Naive thymus-derived CD4-positive, alpha-beta T cell (primary cell): ENCODE data around the gene TNRC6C. TPM values are rescaled to one million over a fixed set of nuclear protein-coding genes. Genes with fewer than 3 reads are reported as not detected.

Source experiments
- ATAC-seq: fragments of 150-1000 bp; cut with Tn5 transposase; 2 replicates; pipeline ENCODE4 v1.10.0; 2021; ENCODE audit warnings: mild to moderate bottlenecking, moderate library complexity
- CTCF ChIA-PET: fragments of 350-600 bp; sonication (Branson Sonifier 250); formaldehyde crosslinking; loops from one replicate; lab custom pipeline; 2021; ENCODE audit warnings: antibody characterized with exemption; lab: Charles Lee
- POLR2A ChIA-PET: fragments of 350-600 bp; sonication (Branson Sonifier 250); formaldehyde crosslinking; loops from one replicate; lab custom pipeline; 2021; ENCODE audit warnings: antibody characterized with exemption, inconsistent platforms; lab: Charles Lee
- DNase-seq, 9 donors: peaks; one replicate each; pipeline versions ENCODE4 v3.0.0 to v3.0.0-alpha.2; 2020 to 2022; ENCODE audit warnings: mixed read lengths in 1 of 9
- H3K27ac ChIP-seq: one replicate; pipeline ENCODE4 v1.7.0; 2013; ENCODE audit warnings: mild to moderate bottlenecking, low read depth, low read length, moderate library complexity
- H3K27me3 ChIP-seq, 2 donors: one replicate each; pipeline ENCODE4 v1.7.0; 2013; ENCODE audit warnings: low read length in 2 of 2, mild to moderate bottlenecking in 2 of 2, moderate library complexity in 2 of 2; ENCODE audit not compliant: control insufficient read depth in 2 of 2, insufficient read depth in 2 of 2
- H3K36me3 ChIP-seq, 3 experiments: 1 replicate in 2 of 3; 2 replicates in 1 of 3; pipeline ENCODE4 v1.7.0; 2013; ENCODE audit warnings: low read length in 3 of 3, mild to moderate bottlenecking in 3 of 3, moderate library complexity in 1 of 3; ENCODE audit not compliant: insufficient read depth in 3 of 3, control insufficient read depth in 2 of 3
- H3K4me1 ChIP-seq, 2 donors: one replicate each; pipeline ENCODE4 v1.7.0; 2013; ENCODE audit warnings: low read length in 2 of 2, mild to moderate bottlenecking in 2 of 2, moderate library complexity in 1 of 2; ENCODE audit not compliant: control insufficient read depth in 2 of 2, insufficient read depth in 2 of 2
- H3K4me3 ChIP-seq: 2 replicates; pipeline ENCODE4 v1.7.0; 2013; ENCODE audit warnings: mild to moderate bottlenecking, low read length
- H3K9me3 ChIP-seq, 3 experiments: 1 replicate in 2 of 3; 2 replicates in 1 of 3; pipeline ENCODE4 v1.7.0; 2013; ENCODE audit warnings: low read length in 3 of 3; ENCODE audit not compliant: control insufficient read depth in 2 of 3
- H3K27ac Mint-ChIP-seq, 9 donors: one replicate each; pipeline ENCODE4 v1.8.0; 2020 to 2022; ENCODE audit warnings: mixed read lengths in 9 of 9, mild to moderate bottlenecking in 8 of 9, moderate library complexity in 5 of 9, inconsistent platforms in 2 of 9
- H3K27me3 Mint-ChIP-seq, 5 donors: one replicate each; pipeline ENCODE4 v1.8.0; 2021 to 2022; ENCODE audit warnings: mixed read lengths in 5 of 5, mild to moderate bottlenecking in 1 of 5
- H3K36me3 Mint-ChIP-seq, 5 donors: one replicate each; pipeline ENCODE4 v1.8.0; 2020 to 2022; ENCODE audit warnings: mixed read lengths in 5 of 5, mild to moderate bottlenecking in 3 of 5, inconsistent platforms in 1 of 5
- H3K4me1 Mint-ChIP-seq, 7 donors: one replicate each; pipeline ENCODE4 v1.8.0; 2020 to 2022; ENCODE audit warnings: mixed read lengths in 7 of 7, mild to moderate bottlenecking in 3 of 7, inconsistent platforms in 1 of 7
- H3K4me3 Mint-ChIP-seq, 10 donors: one replicate each; pipeline ENCODE4 v1.8.0; 2020 to 2022; ENCODE audit warnings: mild to moderate bottlenecking in 10 of 10, mixed read lengths in 10 of 10, moderate library complexity in 6 of 10, inconsistent platforms in 2 of 10
- H3K9me3 Mint-ChIP-seq, 11 donors: one replicate each; pipeline ENCODE4 v1.8.0; 2020 to 2022; ENCODE audit warnings: mixed read lengths in 11 of 11, mild to moderate bottlenecking in 4 of 11, inconsistent platforms in 1 of 11, moderate library complexity in 1 of 11
- intact Hi-C, 2 donors: fragments of 100-400 bp; cut with micrococcal nuclease; formaldehyde crosslinking; loops; one replicate each; pipeline ENCODE4 v1.15.1; 2023
- polyA plus RNA-seq, 2 donors: library from polyadenylated mRNA; unstranded; fragments of 300-500 nt; fragmentation: Illumina TruSeq; gene quantifications; one replicate each; pipeline ENCODE4 v1.2.3, GENCODE V29; 2021
- total RNA-seq, 6 experiments: library from RNA in 5 of 6; stranded (reverse) in 5 of 6; gene quantifications; 1 replicate in 5 of 6; 2 replicates in 1 of 6; pipeline ENCODE4 v1.2.3 and lab custom pipeline; 2021 to 2026

TNRC6C gene
- total and polyA plus RNA-seq, 7 experiments from 2014 or later, result 7.4 to 133 (median 73.4) TPM

GRCh38 chr17:78117027-78117981 lies 158.8 kb downstream of the TNRC6C start:
- Histone ChIP-seq H3K4me3 (no peak overlapping the region), H3K9me3 (no peaks in the 10 kb centered on the region), H3K36me3 (peaks cover 11 to 84% (median 29%) of the 10 kb centered on the region in 3 experiments), H3K27me3 (no peaks in the 10 kb centered on the region), H3K27ac (peak overlapping the region; percentile 44), H3K4me1 (peaks cover 42 to 57% of the 10 kb centered on the region in 2 donors)
- H3K36me3 Mint-ChIP-seq, result peaks cover 3 to 37% (median 15%) of the 10 kb centered on the region in 5 donors
- H3K4me3 Mint-ChIP-seq, result peak overlapping the region in 7 of 10 donors; percentile 4 to 93 (median 42)
- peaks cover 42 to 74% (median 51%) of the 10 kb centered on the region in 7 donors for H3K4me1 Mint-ChIP-seq
- H3K9me3 Mint-ChIP-seq, result peaks cover 0 to 14% (median 0%) of the 10 kb centered on the region in 11 donors
- peak overlapping the region; percentile 38 to 87 (median 77) for H3K27ac Mint-ChIP-seq
- intact Hi-C loops, result loop anchor here in 1 of 2 donors (1.0 kb wide), 1 partner anchor 17 kb away; no protein-coding TSS in a partner anchor
- ChIA-PET CTCF (interaction anchor here (0.5 to 5.8 kb wide), 5 partner anchors 13 to 66 kb away, joined by 3 to 59 read pairs (median 5); no protein-coding TSS in a partner anchor), POLR2A (interaction anchor here (0.6 to 25.2 kb wide), 9 partner anchors 9 to 159 kb away, joined by 3 to 898 read pairs (median 5); partner anchors contain the start of genes C17orf99, TMC6, TMC8 and TNRC6C)
- H3K27me3 Mint-ChIP-seq, result no peaks in the 10 kb centered on the region
- DNase-seq (peak in 1 of 9 donors; percentile 39), ATAC-seq (no peak)

- DNase-seq (peak in 2 of 9 donors; percentile 8 to 14), ATAC-seq (no peak)
- H3K27me3 Mint-ChIP-seq, result no peaks in the 10 kb centered on the region
- H3K27me3 ChIP-seq, result no peaks in the 10 kb centered on the region
- peak overlapping the region in 2 of 10 donors; percentile 77 to 93 for H3K4me3 Mint-ChIP-seq
- H3K4me3 ChIP-seq, result no peak overlapping the region
- peaks cover 2 to 41% (median 17%) of the 10 kb centered on the region in 5 donors for H3K36me3 Mint-ChIP-seq
- peaks cover 0 to 8% (median 0%) of the 10 kb centered on the region in 11 donors for H3K9me3 Mint-ChIP-seq
- H3K4me1 ChIP-seq, result peaks cover 45 to 62% of the 10 kb centered on the region in 2 donors
- ChIA-PET POLR2A (interaction anchor here (1.0 to 27.3 kb wide), 7 partner anchors 8 to 160 kb away, joined by 3 to 898 read pairs (median 5); partner anchors contain the start of genes C17orf99, TMC6, TMC8 and TNRC6C), CTCF (interaction anchor here (0.6 to 5.8 kb wide), 4 partner anchors 11 to 1405 kb away, joined by 3 to 59 read pairs (median 3); partner anchors contain the start of gene TMC8)
- H3K36me3 ChIP-seq, result peaks cover 19 to 84% (median 30%) of the 10 kb centered on the region in 3 experiments
- peaks cover 40 to 74% (median 54%) of the 10 kb centered on the region in 7 donors for H3K4me1 Mint-ChIP-seq
- intact Hi-C loops, result no loop called here
- no peaks in the 10 kb centered on the region for H3K9me3 ChIP-seq
- peak overlapping the region in 1 of 9 donors; percentile 25 for H3K27ac Mint-ChIP-seq
- no peak overlapping the region for H3K27ac ChIP-seq
Measured at GRCh38 chr17:78118801-78119241, 160.3 kb downstream of the TNRC6C start.

GRCh38 chr17:78120537-78120936 lies 162.0 kb downstream of the TNRC6C start:
- Histone ChIP-seq H3K36me3 (peaks cover 23 to 84% (median 30%) of the 10 kb centered on the region in 3 experiments), H3K27ac (peak overlapping the region; percentile 77), H3K4me3 (peak overlapping the region; percentile 46), H3K27me3 (no peaks in the 10 kb centered on the region), H3K4me1 (peaks cover 53 to 67% of the 10 kb centered on the region in 2 donors), H3K9me3 (no peaks in the 10 kb centered on the region)
- ATAC-seq (no peak), DNase-seq (no peak)
- Mint-ChIP-seq H3K27ac (peak overlapping the region in 8 of 9 donors; percentile 33 to 99 (median 84)), H3K4me1 (peaks cover 30 to 68% (median 52%) of the 10 kb centered on the region in 7 donors), H3K4me3 (peak overlapping the region; percentile 84 to 99 (median 88)), H3K27me3 (no peaks in the 10 kb centered on the region), H3K9me3 (peaks cover 0 to 8% (median 0%) of the 10 kb centered on the region in 11 donors), H3K36me3 (peaks cover 4 to 42% (median 13%) of the 10 kb centered on the region in 5 donors)
- ChIA-PET POLR2A (interaction anchor here (0.6 to 27.3 kb wide), 9 partner anchors 9 to 676 kb away, joined by 3 to 898 read pairs (median 4); partner anchors contain the start of genes C17orf99, TMC6 and TMC8), CTCF (interaction anchor here (0.7 to 5.8 kb wide), 2 partner anchors 10 to 15 kb away, joined by 3 to 59 read pairs; partner anchors contain the start of gene TMC8)
- intact Hi-C loops, result loop anchor here in 1 of 2 donors (10.0 kb wide), 1 partner anchor 746 kb away; no protein-coding TSS in a partner anchor

- Mint-ChIP-seq H3K27me3 (no peaks in the 10 kb centered on the region), H3K27ac (peak overlapping the region; percentile 80 to 99 (median 92)), H3K9me3 (peaks cover 0 to 8% (median 0%) of the 10 kb centered on the region in 11 donors), H3K4me1 (peaks cover 30 to 68% (median 55%) of the 10 kb centered on the region in 7 donors), H3K4me3 (peak overlapping the region; percentile 84 to 99 (median 88)), H3K36me3 (peaks cover 4 to 47% (median 13%) of the 10 kb centered on the region in 5 donors)
- no peaks in the 10 kb centered on the region for H3K27me3 ChIP-seq
- peak overlapping the region; percentile 77 for H3K27ac ChIP-seq
- CTCF ChIA-PET, result interaction anchor here (0.7 to 5.8 kb wide), 3 partner anchors 10 to 130 kb away, joined by 3 to 59 read pairs (median 4); partner anchors contain the start of gene TMC8
- peak overlapping the region; percentile 46 for H3K4me3 ChIP-seq
- peak in 8 of 9 donors; percentile 57 to 88 (median 79) for DNase-seq
- H3K9me3 ChIP-seq, result no peaks in the 10 kb centered on the region
- ATAC-seq, result peak; percentile 61
- intact Hi-C loops, result loop anchor here (1.0 to 10.0 kb wide), 3 partner anchors 9 to 746 kb away; partner anchors contain the start of gene TMC8 (in 2 of the 2)
- peaks cover 23 to 78% (median 30%) of the 10 kb centered on the region in 3 experiments for H3K36me3 ChIP-seq
- peaks cover 60 to 74% of the 10 kb centered on the region in 2 donors for H3K4me1 ChIP-seq
- POLR2A ChIA-PET, result interaction anchor here (0.6 to 27.3 kb wide), 12 partner anchors 10 to 680 kb away, joined by 3 to 898 read pairs (median 3); partner anchors contain the start of genes C17orf99, TMC6, TMC8 and TNRC6C
Measured at GRCh38 chr17:78120971-78121800, 162.7 kb downstream of the TNRC6C start.

GRCh38 chr17:78121801-78122215 lies 163.3 kb downstream of the TNRC6C start:
- H3K27ac ChIP-seq, result peak overlapping the region; percentile 77
- peaks cover 66 to 79% of the 10 kb centered on the region in 2 donors for H3K4me1 ChIP-seq
- ChIA-PET POLR2A (interaction anchor here (1.1 to 27.3 kb wide), 8 partner anchors 11 to 681 kb away, joined by 3 to 898 read pairs (median 4); partner anchors contain the start of genes C17orf99, TMC6, TMC8 and TNRC6C), CTCF (interaction anchor here (1.2 to 5.8 kb wide), 3 partner anchors 8 to 130 kb away, joined by 4 to 59 read pairs (median 4); no protein-coding TSS in a partner anchor)
- peaks cover 23 to 72% (median 29%) of the 10 kb centered on the region in 3 experiments for H3K36me3 ChIP-seq
- H3K9me3 ChIP-seq, result no peaks in the 10 kb centered on the region
- H3K4me3 ChIP-seq, result peak overlapping the region; percentile 46
- H3K4me1 Mint-ChIP-seq, result peaks cover 30 to 72% (median 57%) of the 10 kb centered on the region in 7 donors
- peak overlapping the region; percentile 72 to 99 (median 92) for H3K27ac Mint-ChIP-seq
- H3K9me3 Mint-ChIP-seq, result peaks cover 0 to 8% (median 0%) of the 10 kb centered on the region in 11 donors
- peak in 2 of 9 donors; percentile 30 to 47 for DNase-seq
- peaks cover 4 to 48% (median 16%) of the 10 kb centered on the region in 5 donors for H3K36me3 Mint-ChIP-seq
- intact Hi-C loops, result loop anchor here (1.0 to 10.0 kb wide), 3 partner anchors 8 to 747 kb away; partner anchors contain the start of gene TMC8 (in 2 of the 2)
- H3K4me3 Mint-ChIP-seq, result peak overlapping the region; percentile 84 to 99 (median 88)
- no peaks in the 10 kb centered on the region for H3K27me3 ChIP-seq
- peak; percentile 4 for ATAC-seq
- no peaks in the 10 kb centered on the region for H3K27me3 Mint-ChIP-seq
